HEK293 (cell line): ENCODE measurements around the gene LTN1.
A peak's percentile ranks its signal among the peaks of the same experiment; 100 is the strongest.

Experiments used
- EGR2 ChIP-seq: fragments of 450-650 bp; formaldehyde crosslinking; IDR thresholded peaks from 2 replicates; pipeline ENCODE4 v1.5.1; 2016; ENCODE audit warnings: low read depth, missing biosample characterization, missing genetic modification characterization
- KLF16 ChIP-seq: fragments of 450-650 bp; formaldehyde crosslinking; IDR thresholded peaks from 2 replicates; pipeline ENCODE4 v1.5.1; 2017; ENCODE audit warnings: missing biosample characterization, missing genetic modification characterization
- SCRT2 ChIP-seq: fragments of 450-650 bp; formaldehyde crosslinking; IDR thresholded peaks from 2 replicates; pipeline ENCODE4 v1.5.1; 2016; ENCODE audit warnings: missing biosample characterization, missing genetic modification characterization
- SP7 ChIP-seq: fragments of 450-650 bp; formaldehyde crosslinking; IDR thresholded peaks from 2 replicates; pipeline ENCODE4 v1.5.1; 2016; ENCODE audit warnings: missing biosample characterization, missing genetic modification characterization
- ZBTB6 ChIP-seq: fragments of 450-650 bp; formaldehyde crosslinking; IDR thresholded peaks from 2 replicates; pipeline ENCODE4 v1.5.1; 2017; ENCODE audit warnings: missing biosample characterization, missing genetic modification characterization
- ZFP3 ChIP-seq: fragments of 450-650 bp; formaldehyde crosslinking; IDR thresholded peaks from 2 replicates; pipeline ENCODE4 v1.5.1; 2016; ENCODE audit warnings: low read depth, missing biosample characterization, missing genetic modification characterization
- ZFP69B ChIP-seq: fragments of 450-650 bp; formaldehyde crosslinking; IDR thresholded peaks from 2 replicates; pipeline ENCODE4 v1.5.1; 2016; ENCODE audit warnings: missing biosample characterization, missing genetic modification characterization
- ZNF19 ChIP-seq: fragments of 450-650 bp; formaldehyde crosslinking; IDR thresholded peaks from 2 replicates; pipeline ENCODE4; 2016; ENCODE audit warnings: missing biosample characterization, missing genetic modification characterization, low read depth
- ZNF23 ChIP-seq: fragments of 450-650 bp; formaldehyde crosslinking; IDR thresholded peaks from 2 replicates; pipeline ENCODE4 v1.5.1; 2016; ENCODE audit warnings: missing biosample characterization, missing genetic modification characterization, borderline replicate concordance
- ZNF266 ChIP-seq: fragments of 450-650 bp; formaldehyde crosslinking; IDR thresholded peaks from 2 replicates; pipeline ENCODE4 v1.5.1; 2016; ENCODE audit warnings: missing biosample characterization, missing genetic modification characterization, low read depth
- ZNF292 ChIP-seq: fragments of 450-650 bp; formaldehyde crosslinking; IDR thresholded peaks from 2 replicates; pipeline ENCODE4 v1.5.1; 2016; ENCODE audit warnings: low read depth, missing biosample characterization, missing genetic modification characterization, borderline replicate concordance
- ZNF341 ChIP-seq: fragments of 450-650 bp; formaldehyde crosslinking; IDR thresholded peaks from 2 replicates; pipeline ENCODE4; 2016; ENCODE audit warnings: low read depth, missing biosample characterization, missing genetic modification characterization
- ZNF354C ChIP-seq: fragments of 450-650 bp; formaldehyde crosslinking; IDR thresholded peaks from 2 replicates; pipeline ENCODE4 v1.5.1; 2016; ENCODE audit warnings: missing biosample characterization, missing genetic modification characterization, low read depth, borderline replicate concordance
- ZNF518A ChIP-seq: fragments of 450-650 bp; formaldehyde crosslinking; conservative IDR thresholded peaks from 2 replicates; pipeline ENCODE4 v1.5.1; 2016; ENCODE audit warnings: low read depth, missing biosample characterization, missing genetic modification characterization
- ZNF560 ChIP-seq: fragments of 450-650 bp; formaldehyde crosslinking; IDR thresholded peaks from 2 replicates; pipeline ENCODE4 v1.5.1; 2017; ENCODE audit warnings: missing biosample characterization, missing genetic modification characterization, borderline replicate concordance
- ZNF623 ChIP-seq: fragments of 450-650 bp; formaldehyde crosslinking; IDR thresholded peaks from 2 replicates; pipeline ENCODE4 v1.5.1; 2016; ENCODE audit warnings: missing biosample characterization, missing genetic modification characterization
- ZNF670 ChIP-seq: fragments of 450-650 bp; formaldehyde crosslinking; IDR thresholded peaks from 2 replicates; pipeline ENCODE4 v1.5.1; 2016; ENCODE audit warnings: missing biosample characterization, missing genetic modification characterization, low read depth
- ZNF785 ChIP-seq: fragments of 450-650 bp; formaldehyde crosslinking; IDR thresholded peaks from 2 replicates; pipeline ENCODE4 v1.5.1; 2016; ENCODE audit warnings: missing biosample characterization, missing genetic modification characterization
- ZXDB ChIP-seq: fragments of 450-650 bp; formaldehyde crosslinking; IDR thresholded peaks from 2 replicates; pipeline ENCODE4 v1.5.1; 2016; ENCODE audit warnings: missing biosample characterization, missing genetic modification characterization
- TF ChIP-seq, protein P1 (sequence below): fragments of 450-650 bp; formaldehyde crosslinking; IDR thresholded peaks from 2 replicates; pipeline ENCODE4 v1.5.1; 2016; ENCODE audit warnings: missing biosample characterization, missing genetic modification characterization, borderline replicate concordance
- TF ChIP-seq, protein P2 (sequence below): fragments of 450-650 bp; IDR thresholded peaks from 2 replicates; pipeline ENCODE4 v1.5.1; 2018; ENCODE audit warnings: missing biosample characterization, missing genetic modification characterization
- TF ChIP-seq, protein P3 (sequence below): fragments of 450-650 bp; formaldehyde crosslinking; IDR thresholded peaks from 2 replicates; pipeline ENCODE4 v1.5.1; 2016; ENCODE audit warnings: missing biosample characterization, missing genetic modification characterization

Gene LTN1

GRCh38 chr21:29002442-29003144 lies 9.9 kb upstream of the LTN1 start (continued):
- TF ChIP-seq, protein P1, sequence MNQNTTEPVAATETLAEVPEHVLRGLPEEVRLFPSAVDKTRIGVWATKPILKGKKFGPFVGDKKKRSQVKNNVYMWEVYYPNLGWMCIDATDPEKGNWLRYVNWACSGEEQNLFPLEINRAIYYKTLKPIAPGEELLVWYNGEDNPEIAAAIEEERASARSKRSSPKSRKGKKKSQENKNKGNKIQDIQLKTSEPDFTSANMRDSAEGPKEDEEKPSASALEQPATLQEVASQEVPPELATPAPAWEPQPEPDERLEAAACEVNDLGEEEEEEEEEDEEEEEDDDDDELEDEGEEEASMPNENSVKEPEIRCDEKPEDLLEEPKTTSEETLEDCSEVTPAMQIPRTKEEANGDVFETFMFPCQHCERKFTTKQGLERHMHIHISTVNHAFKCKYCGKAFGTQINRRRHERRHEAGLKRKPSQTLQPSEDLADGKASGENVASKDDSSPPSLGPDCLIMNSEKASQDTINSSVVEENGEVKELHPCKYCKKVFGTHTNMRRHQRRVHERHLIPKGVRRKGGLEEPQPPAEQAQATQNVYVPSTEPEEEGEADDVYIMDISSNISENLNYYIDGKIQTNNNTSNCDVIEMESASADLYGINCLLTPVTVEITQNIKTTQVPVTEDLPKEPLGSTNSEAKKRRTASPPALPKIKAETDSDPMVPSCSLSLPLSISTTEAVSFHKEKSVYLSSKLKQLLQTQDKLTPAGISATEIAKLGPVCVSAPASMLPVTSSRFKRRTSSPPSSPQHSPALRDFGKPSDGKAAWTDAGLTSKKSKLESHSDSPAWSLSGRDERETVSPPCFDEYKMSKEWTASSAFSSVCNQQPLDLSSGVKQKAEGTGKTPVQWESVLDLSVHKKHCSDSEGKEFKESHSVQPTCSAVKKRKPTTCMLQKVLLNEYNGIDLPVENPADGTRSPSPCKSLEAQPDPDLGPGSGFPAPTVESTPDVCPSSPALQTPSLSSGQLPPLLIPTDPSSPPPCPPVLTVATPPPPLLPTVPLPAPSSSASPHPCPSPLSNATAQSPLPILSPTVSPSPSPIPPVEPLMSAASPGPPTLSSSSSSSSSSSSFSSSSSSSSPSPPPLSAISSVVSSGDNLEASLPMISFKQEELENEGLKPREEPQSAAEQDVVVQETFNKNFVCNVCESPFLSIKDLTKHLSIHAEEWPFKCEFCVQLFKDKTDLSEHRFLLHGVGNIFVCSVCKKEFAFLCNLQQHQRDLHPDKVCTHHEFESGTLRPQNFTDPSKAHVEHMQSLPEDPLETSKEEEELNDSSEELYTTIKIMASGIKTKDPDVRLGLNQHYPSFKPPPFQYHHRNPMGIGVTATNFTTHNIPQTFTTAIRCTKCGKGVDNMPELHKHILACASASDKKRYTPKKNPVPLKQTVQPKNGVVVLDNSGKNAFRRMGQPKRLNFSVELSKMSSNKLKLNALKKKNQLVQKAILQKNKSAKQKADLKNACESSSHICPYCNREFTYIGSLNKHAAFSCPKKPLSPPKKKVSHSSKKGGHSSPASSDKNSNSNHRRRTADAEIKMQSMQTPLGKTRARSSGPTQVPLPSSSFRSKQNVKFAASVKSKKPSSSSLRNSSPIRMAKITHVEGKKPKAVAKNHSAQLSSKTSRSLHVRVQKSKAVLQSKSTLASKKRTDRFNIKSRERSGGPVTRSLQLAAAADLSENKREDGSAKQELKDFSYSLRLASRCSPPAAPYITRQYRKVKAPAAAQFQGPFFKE (tag by site-specific recombination), result no peak
- TF ChIP-seq SP7 (peak; percentile 88), ZNF354C (tag by site-specific recombination) (no peak), KLF16 (peak; percentile 21; the same call in 1 of the 2 replicates), ZFP3 (tag by site-specific recombination) (peak; percentile 50; the same call in 1 of the 2 replicates), ZNF560 (tag by site-specific recombination) (no peak), ZNF518A (peak; percentile 98), ZNF785 (no peak), ZBTB6 (tag by site-specific recombination) (no peak), ZNF19 (tag by site-specific recombination) (no peak), ZNF23 (tag by site-specific recombination) (no peak), ZXDB (tag by site-specific recombination) (peak; percentile 92), ZNF341 (peak; percentile 72), SCRT2 (tag by site-specific recombination) (no peak), ZNF670 (tag by site-specific recombination) (no peak), ZNF623 (no peak; the same call in 1 of the 2 replicates), EGR2 (tag by site-specific recombination) (no peak), ZNF266 (tag by site-specific recombination) (no peak), ZNF292 (tag by site-specific recombination) (no peak), ZFP69B (tag by site-specific recombination) (no peak)
- TF ChIP-seq, protein P2, sequence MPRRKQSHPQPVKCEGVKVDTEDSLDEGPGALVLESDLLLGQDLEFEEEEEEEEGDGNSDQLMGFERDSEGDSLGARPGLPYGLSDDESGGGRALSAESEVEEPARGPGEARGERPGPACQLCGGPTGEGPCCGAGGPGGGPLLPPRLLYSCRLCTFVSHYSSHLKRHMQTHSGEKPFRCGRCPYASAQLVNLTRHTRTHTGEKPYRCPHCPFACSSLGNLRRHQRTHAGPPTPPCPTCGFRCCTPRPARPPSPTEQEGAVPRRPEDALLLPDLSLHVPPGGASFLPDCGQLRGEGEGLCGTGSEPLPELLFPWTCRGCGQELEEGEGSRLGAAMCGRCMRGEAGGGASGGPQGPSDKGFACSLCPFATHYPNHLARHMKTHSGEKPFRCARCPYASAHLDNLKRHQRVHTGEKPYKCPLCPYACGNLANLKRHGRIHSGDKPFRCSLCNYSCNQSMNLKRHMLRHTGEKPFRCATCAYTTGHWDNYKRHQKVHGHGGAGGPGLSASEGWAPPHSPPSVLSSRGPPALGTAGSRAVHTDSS (tag by site-specific recombination), result no peak
- TF ChIP-seq, protein P3, sequence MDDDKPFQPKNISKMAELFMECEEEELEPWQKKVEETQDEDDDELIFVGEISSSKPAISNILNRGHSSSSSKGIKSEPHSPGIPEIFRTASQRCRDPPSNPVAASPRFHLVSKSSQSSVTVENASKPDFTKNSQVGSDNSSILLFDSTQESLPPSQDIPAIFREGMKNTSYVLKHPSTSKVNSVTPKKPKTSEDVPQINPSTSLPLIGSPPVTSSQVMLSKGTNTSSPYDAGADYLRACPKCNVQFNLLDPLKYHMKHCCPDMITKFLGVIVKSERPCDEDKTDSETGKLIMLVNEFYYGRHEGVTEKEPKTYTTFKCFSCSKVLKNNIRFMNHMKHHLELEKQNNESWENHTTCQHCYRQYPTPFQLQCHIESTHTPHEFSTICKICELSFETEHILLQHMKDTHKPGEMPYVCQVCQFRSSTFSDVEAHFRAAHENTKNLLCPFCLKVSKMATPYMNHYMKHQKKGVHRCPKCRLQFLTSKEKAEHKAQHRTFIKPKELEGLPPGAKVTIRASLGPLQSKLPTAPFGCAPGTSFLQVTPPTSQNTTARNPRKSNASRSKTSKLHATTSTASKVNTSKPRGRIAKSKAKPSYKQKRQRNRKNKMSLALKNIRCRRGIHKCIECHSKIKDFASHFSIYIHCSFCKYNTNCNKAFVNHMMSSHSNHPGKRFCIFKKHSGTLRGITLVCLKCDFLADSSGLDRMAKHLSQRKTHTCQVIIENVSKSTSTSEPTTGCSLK (tag by site-specific recombination), result no peak
